ES-I3 (cell line): Measurements from ENCODE around the gene CCNJL.
A peak's percentile ranks its signal among the peaks of the same experiment; 100 is the strongest.

Experiments
- H3K36me3 ChIP-seq: 2 replicates; pipeline ENCODE4 v1.6.1; 2013; ENCODE audit warnings: mild to moderate bottlenecking, low read length, control low read depth, moderate library complexity; ENCODE audit not compliant: insufficient read depth
- H3K4me1 ChIP-seq: 2 replicates; pipeline ENCODE4 v1.6.1; 2013; ENCODE audit warnings: mild to moderate bottlenecking, control low read depth, low read length; ENCODE audit not compliant: insufficient read depth
- H3K9ac ChIP-seq: 2 replicates; pipeline ENCODE4 v1.6.1; 2013; ENCODE audit warnings: low read depth, mild to moderate bottlenecking, low read length, moderate library complexity
- H3K9me3 ChIP-seq: 2 replicates; pipeline ENCODE4 v1.6.1; 2013; ENCODE audit warnings: mild to moderate bottlenecking, low read length, moderate library complexity; ENCODE audit not compliant: control insufficient read depth, insufficient read depth

CCNJL gene

GRCh38 chr5:160315968-160316367 lies 3.6 kb upstream of the CCNJL start:
- H3K4me1 ChIP-seq = peaks cover 17% of the 10 kb centered on the region
- H3K9ac ChIP-seq = no peak overlapping the region
- no peaks in the 10 kb centered on the region for H3K9me3 ChIP-seq
- H3K36me3 ChIP-seq = no peaks in the 10 kb centered on the region

- Histone ChIP-seq H3K9me3 (no peaks in the 10 kb centered on the region), H3K4me1 (peaks cover 17% of the 10 kb centered on the region), H3K9ac (peak overlapping the region; percentile 78), H3K36me3 (no peaks in the 10 kb centered on the region; the same call in 1 of the 2 replicates)
Observed at GRCh38 chr5:160312960-160313727, 780 bp upstream of the CCNJL start.

- no peaks in the 10 kb centered on the region for H3K9me3 ChIP-seq
- H3K9ac ChIP-seq = peak overlapping the region; percentile 78
- peaks cover 14% of the 10 kb centered on the region for H3K4me1 ChIP-seq
- no peaks in the 10 kb centered on the region; the same call in none of the 2 replicates for H3K36me3 ChIP-seq
Observed at GRCh38 chr5:160311491-160312133, 752 bp downstream of the CCNJL start.

- no peak overlapping the region; the same call in 1 of the 2 replicates for H3K9ac ChIP-seq
- no peaks in the 10 kb centered on the region; the same call in none of the 2 replicates for H3K36me3 ChIP-seq
- H3K4me1 ChIP-seq = peaks cover 10% of the 10 kb centered on the region
- H3K9me3 ChIP-seq = no peaks in the 10 kb centered on the region
Observed at GRCh38 chr5:160310552-160311295, 1.6 kb downstream of the CCNJL start.

GRCh38 chr5:160310140-160310539 lies 2.2 kb downstream of the CCNJL start:
- Histone ChIP-seq H3K36me3 (no peaks in the 10 kb centered on the region; the same call in none of the 2 replicates), H3K4me1 (peaks cover 9% of the 10 kb centered on the region), H3K9me3 (no peaks in the 10 kb centered on the region), H3K9ac (no peak overlapping the region)

GRCh38 chr5:160306696-160307095 lies 5.7 kb downstream of the CCNJL start:
- Histone ChIP-seq H3K9ac (no peak overlapping the region), H3K9me3 (no peaks in the 10 kb centered on the region), H3K36me3 (no peaks in the 10 kb centered on the region; the same call in none of the 2 replicates), H3K4me1 (peaks cover 11% of the 10 kb centered on the region; the same call in 1 of the 2 replicates)

- H3K4me1 ChIP-seq = peaks cover 11% of the 10 kb centered on the region; the same call in 1 of the 2 replicates
- H3K9me3 ChIP-seq = no peaks in the 10 kb centered on the region
- H3K36me3 ChIP-seq = no peaks in the 10 kb centered on the region; the same call in none of the 2 replicates
- H3K9ac ChIP-seq = no peak overlapping the region
Observed at GRCh38 chr5:160305319-160305718, 7.0 kb downstream of the CCNJL start.

GRCh38 chr5:160303690-160304089 lies 8.7 kb downstream of the CCNJL start:
- Histone ChIP-seq H3K36me3 (no peaks in the 10 kb centered on the region; the same call in 1 of the 2 replicates), H3K9me3 (no peaks in the 10 kb centered on the region), H3K4me1 (peaks cover 11% of the 10 kb centered on the region; the same call in 1 of the 2 replicates), H3K9ac (no peak overlapping the region)

- Histone ChIP-seq H3K9me3 (no peaks in the 10 kb centered on the region), H3K4me1 (peaks cover 16% of the 10 kb centered on the region), H3K36me3 (no peaks in the 10 kb centered on the region), H3K9ac (no peak overlapping the region)
Observed at GRCh38 chr5:160298189-160298588, 14.2 kb downstream of the CCNJL start.

- H3K4me1 ChIP-seq = peaks cover 16% of the 10 kb centered on the region
- no peaks in the 10 kb centered on the region for H3K36me3 ChIP-seq
- no peaks in the 10 kb centered on the region for H3K9me3 ChIP-seq
- H3K9ac ChIP-seq = no peak overlapping the region
Observed at GRCh38 chr5:160297776-160298175, 14.6 kb downstream of the CCNJL start.

- Histone ChIP-seq H3K9me3 (no peaks in the 10 kb centered on the region), H3K4me1 (peaks cover 16% of the 10 kb centered on the region)
Observed at GRCh38 chr5:160297004-160297403, 15.4 kb downstream of the CCNJL start.

GRCh38 chr5:160296496-160296895 lies 15.9 kb downstream of the CCNJL start:
- H3K4me1 ChIP-seq = peaks cover 16% of the 10 kb centered on the region
- H3K9me3 ChIP-seq = no peaks in the 10 kb centered on the region
- H3K36me3 ChIP-seq = no peaks in the 10 kb centered on the region
- no peak overlapping the region for H3K9ac ChIP-seq

More at GRCh38 chr5:160297004-160297403, 15.4 kb downstream of the CCNJL start:
- no peaks in the 10 kb centered on the region for H3K36me3 ChIP-seq
- no peak overlapping the region for H3K9ac ChIP-seq

GRCh38 chr5:160293901-160294561 lies 18.3 kb downstream of the CCNJL start:
- Histone ChIP-seq H3K9ac (no peak overlapping the region), H3K9me3 (no peaks in the 10 kb centered on the region), H3K36me3 (no peaks in the 10 kb centered on the region)

GRCh38 chr5:160293386-160293785 lies 19.0 kb downstream of the CCNJL start:
- Histone ChIP-seq H3K36me3 (no peaks in the 10 kb centered on the region), H3K9ac (no peak overlapping the region), H3K4me1 (peaks cover 30% of the 10 kb centered on the region), H3K9me3 (no peaks in the 10 kb centered on the region)

More at GRCh38 chr5:160293901-160294561, 18.3 kb downstream of the CCNJL start:
- H3K4me1 ChIP-seq = peaks cover 27% of the 10 kb centered on the region
